Right renal pelvis (tissue), 4 donors: Measurements from ENCODE around the gene KCNIP1. TPM values are rescaled to one million over a fixed set of nuclear protein-coding genes. Genes with fewer than 3 reads are reported as not detected.
A peak's percentile ranks its signal among the peaks of the same experiment; 100 is the strongest.

Experiments used
- DNase-seq, 4 donors: peaks; one replicate each; pipeline ENCODE4 v3.0.0-alpha.2; 2013; ENCODE audit warnings: low read depth in 4 of 4, low spot score in 3 of 4, missing footprints in 1 of 4
- polyA plus RNA-seq, 4 donors: library from polyadenylated mRNA; unstranded; fragments of 120-200 nt; gene quantifications; one replicate each; pipeline ENCODE4 v1.2.1, GENCODE V29; 2013; ENCODE audit not compliant: insufficient read length in 4 of 4

The KCNIP1 gene
- polyA plus RNA-seq, 4 donors = 10.6 to 14.5 (median 12.7) TPM

GRCh38 chr5:170589643-170590042 is 85.8 kb downstream of the KCNIP1 start:
- no peak for DNase-seq

- DNase-seq = no peak
Measured at GRCh38 chr5:170590566-170590965, 86.7 kb downstream of the KCNIP1 start.

DNA sequence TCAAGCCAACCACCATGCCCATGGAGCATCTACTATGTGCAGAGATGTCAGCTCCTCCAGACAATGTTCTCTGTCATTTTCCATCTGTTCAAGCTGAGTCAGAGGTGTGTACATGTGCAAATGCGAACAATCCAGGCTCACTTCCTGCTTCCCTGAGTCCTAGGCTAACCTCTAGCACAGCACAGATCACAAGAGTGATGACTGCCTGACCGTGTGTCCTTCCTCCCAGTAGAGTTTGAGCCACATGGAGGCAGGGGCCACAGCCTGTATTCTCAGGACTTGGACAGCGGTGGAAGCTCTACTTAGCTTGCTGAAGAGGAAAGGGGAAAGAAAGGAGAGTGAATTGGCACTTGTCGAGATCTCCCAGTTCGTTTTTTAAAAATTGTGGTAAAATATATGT is 87.2 kb downstream of the KCNIP1 start:
- no peak for DNase-seq

DNA sequence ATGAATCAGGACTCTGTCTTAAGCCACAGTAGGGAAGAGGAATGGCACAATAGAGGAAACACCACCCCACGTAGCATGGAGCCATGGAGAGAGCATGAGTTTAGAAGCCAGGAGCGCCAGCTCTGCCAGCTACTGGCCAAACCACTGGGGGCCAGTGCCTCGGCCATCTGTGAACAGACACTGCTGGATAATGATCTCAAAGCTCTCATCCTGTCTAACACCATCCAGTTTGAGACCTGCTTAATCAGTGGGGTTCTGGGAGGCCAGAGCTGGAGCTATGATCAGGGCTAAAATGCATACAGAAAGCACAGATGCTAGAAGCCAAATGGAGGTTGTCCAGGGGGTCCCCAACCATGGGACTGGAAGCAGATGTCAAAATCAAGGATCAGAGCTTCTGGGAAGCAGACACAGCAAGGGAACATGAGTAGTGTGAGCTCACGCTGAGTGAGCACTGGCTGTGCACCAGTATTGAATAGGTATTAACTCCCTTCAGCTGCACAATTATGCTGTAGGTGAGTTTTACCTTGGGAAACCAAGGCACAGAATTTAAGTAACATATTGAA is 92.7 kb downstream of the KCNIP1 start:
- DNase-seq = no peak

DNA sequence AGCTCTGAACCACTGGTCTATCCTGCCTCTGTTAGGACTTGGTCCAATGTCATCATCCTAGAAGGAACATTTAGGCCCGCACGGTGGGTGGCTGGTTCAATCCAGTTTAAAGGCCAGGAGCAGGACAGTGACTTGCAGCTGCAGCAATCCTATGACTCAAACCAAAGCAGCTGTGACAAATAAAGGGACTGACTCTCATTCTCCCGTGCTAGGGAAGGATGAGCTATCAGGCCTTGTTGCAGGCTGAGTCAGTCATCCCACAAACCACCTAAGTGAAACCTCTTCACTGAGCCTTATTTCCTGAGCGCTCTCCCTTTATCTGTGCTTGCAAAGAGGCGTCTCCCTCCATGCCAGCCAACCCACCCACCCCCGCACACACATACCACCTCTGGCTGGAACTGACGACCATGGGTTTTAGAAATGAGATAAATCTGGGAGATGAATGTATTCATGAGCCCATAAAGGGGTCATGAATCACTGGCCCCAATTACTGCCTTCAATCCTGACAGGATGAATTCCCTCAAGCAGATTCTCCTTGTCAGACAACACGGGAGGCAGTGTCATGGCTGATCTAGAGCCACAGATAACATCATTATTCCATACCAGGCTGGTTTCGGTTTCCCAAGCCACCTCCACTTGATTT is 93.4 kb downstream of the KCNIP1 start:
- no peak for DNase-seq

GRCh38 chr5:170597872-170598271 is 94.1 kb downstream of the KCNIP1 start:
- no peak for DNase-seq

DNA sequence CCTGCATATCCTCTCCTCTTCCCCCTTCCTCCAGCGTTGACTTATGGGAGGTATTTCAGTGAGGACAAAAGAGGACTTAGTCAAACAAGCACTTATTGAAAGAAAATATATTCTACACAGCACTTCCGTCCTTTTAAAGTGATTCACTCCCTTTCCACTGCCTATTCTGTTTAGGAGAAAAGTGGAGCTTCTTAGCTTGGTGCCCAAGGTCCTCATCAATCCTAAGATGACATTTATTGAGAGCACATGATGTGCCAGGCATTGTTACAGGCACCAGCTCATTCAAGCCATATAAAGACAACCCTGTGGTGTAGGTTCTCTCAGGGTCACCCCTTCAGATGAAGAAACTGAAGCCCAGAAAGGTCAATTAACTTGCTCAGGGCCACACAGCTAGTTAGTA is 95.9 kb downstream of the KCNIP1 start:
- no peak for DNase-seq

DNA sequence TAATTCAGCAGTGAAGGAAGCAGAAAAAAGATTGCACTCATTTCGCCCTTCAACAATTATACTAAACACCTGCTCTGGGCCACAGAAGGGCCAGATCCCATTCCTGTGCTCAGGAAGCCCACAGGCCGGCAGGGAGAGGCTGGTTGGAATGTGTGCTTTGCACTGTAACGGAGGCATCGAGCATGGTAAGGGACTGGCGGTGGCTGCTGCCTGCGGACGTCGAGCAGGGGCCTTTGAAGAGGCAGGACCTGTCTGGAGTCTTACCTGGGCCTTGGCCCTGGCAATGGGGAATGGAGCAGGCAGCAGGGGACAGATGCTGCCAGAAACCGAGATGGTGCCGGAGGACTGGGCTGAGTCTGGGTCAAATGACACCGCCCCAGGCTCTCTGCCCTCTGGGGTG is 97.8 kb downstream of the KCNIP1 start:
- no peak for DNase-seq

DNA sequence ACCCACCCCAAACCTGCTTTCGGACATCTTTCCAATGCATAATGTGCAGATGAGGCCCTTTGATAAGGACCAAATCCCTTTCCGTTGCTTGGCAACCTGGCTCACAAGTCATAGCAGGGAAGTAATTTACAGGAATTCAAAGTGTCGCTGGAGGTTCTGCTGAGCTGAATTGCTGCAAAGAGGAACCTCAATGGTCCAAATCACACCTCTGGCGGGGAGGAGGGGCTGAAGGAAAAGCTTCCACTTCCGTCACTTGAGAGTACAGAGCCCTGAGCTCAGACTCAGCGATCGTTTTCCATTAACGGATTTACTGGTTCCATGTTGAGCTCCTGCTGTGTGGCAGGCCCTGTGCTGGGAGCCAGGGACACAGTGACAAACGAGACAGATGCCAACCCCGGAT is 99.3 kb downstream of the KCNIP1 start:
- DNase-seq = no peak

- DNase-seq = peak in 3 of 4 donors; percentile 44 to 57 (median 51)
Measured at GRCh38 chr5:170603578-170604565, 100.1 kb downstream of the KCNIP1 start.

DNA sequence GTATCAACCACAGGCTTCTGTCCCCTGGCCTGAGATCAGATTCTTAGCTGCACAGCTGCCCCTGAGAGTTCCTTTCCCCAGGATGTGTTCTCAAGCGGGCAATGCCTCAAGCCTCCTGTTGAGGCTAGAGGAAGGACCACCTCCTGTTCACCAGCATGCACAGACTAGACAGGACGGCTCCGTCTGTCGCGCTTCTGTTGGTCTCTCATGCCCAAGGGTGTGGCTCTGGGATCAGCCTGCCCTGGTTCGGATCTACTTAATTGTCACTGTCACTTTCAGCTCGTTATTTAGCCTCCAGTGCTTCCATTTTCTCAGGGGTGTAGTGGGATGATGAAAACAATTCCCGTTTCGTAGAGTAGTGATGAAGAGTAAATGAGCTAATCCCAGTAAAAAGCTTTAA is 103.1 kb downstream of the KCNIP1 start:
- no peak for DNase-seq

DNA sequence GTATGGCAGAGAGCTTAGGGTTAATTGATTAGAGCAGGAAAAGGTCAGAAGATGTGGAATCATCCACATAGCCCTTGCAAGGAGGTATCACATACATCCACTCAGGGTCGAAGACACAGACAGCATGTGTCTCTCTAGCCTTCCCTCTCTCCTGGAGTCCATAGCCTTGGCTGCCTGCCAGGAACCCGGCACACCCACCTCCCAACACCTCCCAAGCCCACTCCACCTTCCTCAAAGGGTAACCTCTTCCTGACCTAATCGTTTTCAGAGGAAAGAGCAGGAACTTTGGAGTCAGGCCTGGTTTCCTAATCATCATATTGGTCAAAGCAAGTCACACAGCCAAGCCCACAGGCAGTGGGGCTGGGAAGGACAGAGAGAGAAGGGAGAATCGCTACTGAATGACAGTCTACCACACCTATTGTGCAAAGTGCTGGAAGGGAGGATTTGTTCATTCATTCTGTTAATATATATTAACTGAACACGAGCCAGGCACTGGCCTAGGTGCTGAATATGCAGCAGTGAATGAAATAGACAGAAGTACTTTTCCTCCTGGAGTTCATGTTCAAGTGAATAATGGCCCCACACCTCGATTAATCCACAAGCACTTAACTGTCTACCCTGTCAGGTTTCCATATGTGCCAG is 107.8 kb downstream of the KCNIP1 start:
- no peak for DNase-seq

DNA sequence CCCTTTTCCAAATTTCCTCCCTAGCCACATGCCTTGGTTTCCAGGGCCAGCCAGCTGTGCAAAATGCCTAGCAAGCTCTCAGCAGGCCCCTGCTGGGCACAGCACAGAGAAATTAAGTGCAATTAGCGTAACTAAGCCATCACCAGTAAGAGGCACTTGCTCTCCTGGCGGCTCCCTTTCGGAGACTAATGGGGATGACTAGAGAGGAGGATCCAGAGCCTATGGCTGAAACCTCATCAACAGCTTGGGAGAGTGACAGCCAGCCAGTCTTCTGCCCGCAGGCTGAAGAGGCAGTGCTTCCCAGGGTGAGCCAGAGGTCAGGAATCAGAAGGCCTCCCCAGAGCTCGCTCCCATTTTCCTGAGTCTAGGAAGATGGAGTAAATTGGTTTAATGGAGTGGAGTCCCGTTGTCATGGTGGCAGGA is 108.4 kb downstream of the KCNIP1 start:
- DNase-seq = no peak

DNA sequence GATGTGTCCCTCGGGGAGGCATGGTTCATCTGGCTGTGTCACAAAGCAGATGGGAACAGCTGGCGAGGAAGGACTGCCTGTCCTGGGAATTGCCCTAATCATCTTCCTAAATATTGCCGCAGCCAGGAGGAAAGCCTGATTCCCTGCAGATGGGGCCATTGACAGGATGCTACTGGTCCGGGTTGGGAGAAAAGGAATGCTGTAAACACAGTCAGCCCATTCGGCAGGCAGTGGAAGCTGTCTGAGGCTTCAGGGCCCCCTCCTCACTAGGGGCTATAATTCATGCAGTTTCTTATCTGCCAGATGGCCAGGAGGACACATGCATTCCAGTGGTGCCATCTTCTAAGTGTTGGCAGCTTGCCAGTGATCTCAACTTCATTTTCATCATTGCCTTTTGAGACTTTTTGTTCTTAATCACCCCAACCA is 110.3 kb downstream of the KCNIP1 start:
- DNase-seq = no peak

GRCh38 chr5:170614720-170615119 is 110.9 kb downstream of the KCNIP1 start:
- no peak for DNase-seq

- no peak for DNase-seq
Measured at GRCh38 chr5:170617533-170618490, 114.0 kb downstream of the KCNIP1 start.

DNA sequence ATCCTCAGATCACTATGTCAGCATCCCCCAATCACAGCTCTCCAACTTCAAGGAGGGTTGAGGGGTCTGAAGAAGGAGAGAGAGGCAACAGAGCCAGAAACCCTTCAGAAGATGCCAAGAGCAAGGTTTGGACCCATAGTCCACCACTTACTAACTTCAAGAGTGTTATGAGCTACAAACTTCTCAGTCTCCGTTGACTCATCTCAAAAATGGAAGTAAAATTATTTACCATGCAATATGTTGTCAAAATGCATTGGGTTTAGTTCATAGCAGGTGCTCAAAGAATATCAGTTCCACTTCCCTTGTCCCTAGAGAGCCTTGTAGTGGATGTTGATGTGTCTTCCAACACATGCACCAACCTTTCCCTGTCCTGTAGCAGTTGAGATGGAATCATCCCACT is 116.0 kb downstream of the KCNIP1 start:
- no peak for DNase-seq

GRCh38 chr5:170622933-170623332 is 119.1 kb downstream of the KCNIP1 start:
- DNase-seq = no peak

DNA sequence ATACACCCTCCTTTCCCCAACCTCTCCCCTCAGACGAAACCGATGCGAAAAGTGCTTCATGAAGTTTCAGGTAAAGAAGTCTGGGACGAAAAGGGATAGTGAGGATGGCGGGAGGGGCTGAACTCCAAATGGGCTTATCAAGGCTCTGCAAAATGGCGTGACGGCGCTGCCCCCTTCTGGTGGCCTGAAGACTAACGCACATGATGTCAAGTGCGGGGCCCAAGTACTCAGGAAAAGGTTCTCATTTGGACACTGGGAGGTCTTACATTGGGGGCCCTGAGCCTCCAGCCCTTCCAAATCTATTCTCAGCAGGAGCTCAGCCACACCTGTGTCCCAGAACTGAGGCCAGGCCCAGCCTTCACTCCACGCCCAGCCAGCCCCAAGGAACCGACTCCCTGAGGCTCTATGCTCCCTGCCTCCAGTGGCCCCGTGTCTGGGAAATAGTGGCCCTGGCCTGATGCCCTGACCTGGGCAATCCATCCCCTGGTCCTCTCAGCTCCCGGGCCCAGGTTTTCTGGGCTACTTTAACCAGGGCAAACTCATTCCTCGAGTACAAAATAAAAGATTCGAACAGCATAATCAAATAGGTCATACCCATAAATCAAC is 119.9 kb downstream of the KCNIP1 start:
- no peak for DNase-seq
